ENCODE results near the gene SLFN11. TPM values are rescaled to one million over a fixed set of nuclear protein-coding genes. Genes with fewer than 3 reads are reported as not detected.
"Not testable (repeated sequence)": the region's sequence is repeated elsewhere in the genome, so short reads cannot be mapped to it uniquely, and the experiment has no call there.

SLFN11 gene

DNA sequence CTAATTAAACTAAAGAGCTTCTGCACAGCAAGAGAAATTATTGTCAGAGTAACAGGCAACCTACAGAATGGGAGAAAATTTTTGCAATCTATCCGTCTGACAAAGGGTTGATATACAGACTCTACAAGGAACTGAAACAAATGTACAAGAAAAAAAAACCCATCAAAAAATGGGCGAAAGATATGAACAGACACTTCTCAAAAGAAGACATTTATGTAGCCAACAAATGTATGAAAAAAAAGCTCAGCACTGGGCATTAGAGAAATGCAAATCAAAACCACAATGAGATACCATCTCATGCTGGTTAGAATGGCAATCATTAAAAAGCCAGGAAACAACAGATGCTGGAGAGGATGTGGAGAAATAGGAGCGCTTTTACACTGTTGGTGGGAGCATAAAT lies 64.1 kb downstream of the SLFN11 start:
- not testable (repeated sequence) for H3K18ac ChIP-seq (ENCODE audit: low read length); H3K79me1 ChIP-seq (ENCODE audit: low read length); H3K4ac ChIP-seq (ENCODE audit: low read depth, low read length); H2BK5ac ChIP-seq (ENCODE audit: low read length); H4K8ac ChIP-seq (ENCODE audit: low read depth, low read length); H3K79me2 ChIP-seq (ENCODE audit: control insufficient read depth, insufficient read depth, low read length); H3K4me3 ChIP-seq (ENCODE audit: low read length); DNase-seq; H4K5ac ChIP-seq (ENCODE audit: low read length); H2BK120ac ChIP-seq (ENCODE audit: low read depth, low read length); H3K27ac ChIP-seq (ENCODE audit: low read depth, low read length); H3K36me3 ChIP-seq (ENCODE audit: control insufficient read depth, insufficient read depth, low read length); H3K4me1 ChIP-seq (ENCODE audit: control insufficient read depth, low read depth, low read length); H2BK15ac ChIP-seq (replicated peaks; ENCODE audit: low read depth); H3K27me3 ChIP-seq (ENCODE audit: insufficient read depth, low read length, poor library complexity); H2AK5ac ChIP-seq (ENCODE audit: low read length); H3K56ac ChIP-seq (ENCODE audit: low read length); H3K9ac ChIP-seq (ENCODE audit: low read length); H3K23ac ChIP-seq (ENCODE audit: low read length); H3K4me2 ChIP-seq (ENCODE audit: low read length)
- no CpG with 5 or more reads among the region's 3 CpGs for WGBS (ENCODE audit: extremely low coverage, insufficient coverage, low lambda C conversion rate)

Small RNAs within 50 kb of the gene (small RNA-seq; reads per million reads assigned to genes)
- gene AC060766.3 (ENCODE audit: insufficient read depth), result not detected
- not detected for gene AC060766.5 (ENCODE audit: insufficient read depth)
